Medulla oblongata (tissue), 1 donor: ENCODE results near the gene ATP6V0C.
A peak's percentile ranks its signal among the peaks of the same experiment; 100 is the strongest.

Source experiments
- DNase-seq: peaks from one replicate; pipeline ENCODE4 v3.0.0-alpha.2; 2015; ENCODE audit errors: extremely low spot score

Gene ATP6V0C

DNA sequence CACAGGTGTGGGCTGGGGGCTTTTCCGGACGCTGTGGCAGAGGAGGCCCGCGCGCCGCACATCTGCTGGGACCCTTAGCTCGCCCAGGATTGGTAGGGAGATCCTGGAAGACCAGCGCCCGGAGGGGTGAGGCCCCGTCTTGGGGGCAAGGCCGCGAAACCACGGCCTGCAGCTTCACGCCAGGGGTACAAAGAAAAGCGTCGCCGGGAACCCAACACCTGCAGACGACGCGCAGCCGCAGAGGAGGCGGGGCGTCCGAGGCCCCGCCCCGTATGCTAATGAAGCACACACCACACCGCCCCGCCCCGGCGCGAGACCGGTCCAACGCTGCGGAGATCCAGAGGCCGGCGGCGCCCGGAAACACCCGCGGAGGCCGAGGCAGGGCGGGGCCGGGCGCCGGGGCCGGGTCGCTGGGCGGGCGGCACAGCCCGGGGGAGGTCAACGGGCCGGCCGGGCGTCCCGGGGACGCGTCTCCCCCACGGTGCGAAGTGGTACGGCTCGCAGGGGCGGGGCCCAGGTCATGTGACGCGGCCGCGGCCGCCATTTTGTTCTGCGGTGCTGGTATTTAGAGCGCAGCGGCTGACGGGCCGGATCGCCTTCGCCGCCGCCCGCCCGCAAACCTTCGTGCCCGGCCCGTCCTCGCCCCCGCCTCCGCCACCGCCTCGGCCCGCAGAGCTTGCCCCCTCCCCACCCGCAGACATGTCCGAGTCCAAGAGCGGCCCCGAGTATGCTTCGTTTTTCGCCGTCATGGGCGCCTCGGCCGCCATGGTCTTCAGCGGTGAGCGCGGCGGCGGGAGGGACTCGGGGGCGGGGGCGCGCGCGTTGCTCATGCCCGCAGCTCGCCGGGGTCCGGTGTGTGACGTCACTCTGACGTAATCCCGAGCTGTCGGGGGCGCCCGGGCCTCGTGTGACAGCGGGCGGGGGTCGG lies at the start of gene ATP6V0C:
Gene ATP6V0C, plus strand, starts transcription at position 548 of the 928 bp plus-strand sequence. Its CDS starts 152 bp downstream, at position 700.
- DNase-seq = peak; percentile 93

DNA sequence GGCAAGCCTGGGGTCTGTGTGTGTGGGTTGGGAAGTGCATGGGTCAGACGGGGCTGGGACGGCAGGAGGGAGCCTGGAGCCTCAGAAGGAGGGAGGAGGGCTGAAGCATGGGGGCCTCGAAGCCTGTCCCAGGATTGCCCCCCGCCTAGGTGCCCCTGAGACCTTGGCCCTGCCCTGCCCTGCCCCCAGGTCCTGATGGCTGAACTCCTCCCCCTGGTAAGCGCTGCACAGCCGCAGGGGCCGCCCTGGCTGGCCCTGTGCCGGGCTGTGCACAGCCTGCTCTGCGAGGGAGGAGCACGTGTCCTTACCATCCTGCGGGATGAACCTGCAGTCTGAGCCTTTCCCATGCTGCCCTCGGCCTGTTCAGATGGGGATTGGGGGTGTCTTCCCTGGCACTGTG lies 49.4 kb upstream of the ATP6V0C start:
- no peak for DNase-seq

DNA sequence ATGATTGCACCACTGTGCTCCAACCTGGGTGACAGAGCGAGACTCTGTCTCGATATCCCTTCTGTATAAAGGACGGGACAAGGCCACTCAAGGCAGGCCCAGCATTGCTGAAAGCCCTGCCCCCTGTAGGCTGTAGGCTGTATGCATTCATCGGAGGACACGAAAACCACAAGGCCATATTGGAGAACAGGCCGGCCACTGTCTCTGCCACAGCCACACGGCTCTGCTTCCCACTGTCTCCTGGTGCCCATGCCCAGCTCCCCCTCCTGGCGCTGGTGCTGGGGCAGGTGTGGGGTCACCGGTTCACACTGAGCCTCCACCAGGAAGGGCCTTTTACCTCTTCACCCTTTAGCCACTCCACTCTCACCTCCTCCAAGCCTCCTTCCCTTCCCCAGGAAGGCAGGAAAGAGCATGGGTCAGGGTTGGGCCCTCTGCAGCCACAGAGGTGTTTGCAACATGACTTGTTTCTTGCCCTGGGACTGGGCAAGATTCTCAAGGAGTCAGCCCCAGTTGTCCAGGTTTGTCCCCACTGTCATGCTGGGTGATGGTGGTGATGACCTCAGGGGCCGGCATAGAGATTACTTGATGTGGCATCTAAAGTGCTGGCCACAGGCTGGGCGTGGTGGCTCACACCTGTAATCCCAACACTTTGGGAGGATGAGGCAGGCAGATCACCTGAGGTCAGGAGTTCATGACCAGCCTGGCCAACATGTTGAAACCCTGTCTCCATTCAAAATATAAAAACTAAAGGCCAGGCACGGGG lies 47.9 kb upstream of the ATP6V0C start:
- no peak for DNase-seq

DNA sequence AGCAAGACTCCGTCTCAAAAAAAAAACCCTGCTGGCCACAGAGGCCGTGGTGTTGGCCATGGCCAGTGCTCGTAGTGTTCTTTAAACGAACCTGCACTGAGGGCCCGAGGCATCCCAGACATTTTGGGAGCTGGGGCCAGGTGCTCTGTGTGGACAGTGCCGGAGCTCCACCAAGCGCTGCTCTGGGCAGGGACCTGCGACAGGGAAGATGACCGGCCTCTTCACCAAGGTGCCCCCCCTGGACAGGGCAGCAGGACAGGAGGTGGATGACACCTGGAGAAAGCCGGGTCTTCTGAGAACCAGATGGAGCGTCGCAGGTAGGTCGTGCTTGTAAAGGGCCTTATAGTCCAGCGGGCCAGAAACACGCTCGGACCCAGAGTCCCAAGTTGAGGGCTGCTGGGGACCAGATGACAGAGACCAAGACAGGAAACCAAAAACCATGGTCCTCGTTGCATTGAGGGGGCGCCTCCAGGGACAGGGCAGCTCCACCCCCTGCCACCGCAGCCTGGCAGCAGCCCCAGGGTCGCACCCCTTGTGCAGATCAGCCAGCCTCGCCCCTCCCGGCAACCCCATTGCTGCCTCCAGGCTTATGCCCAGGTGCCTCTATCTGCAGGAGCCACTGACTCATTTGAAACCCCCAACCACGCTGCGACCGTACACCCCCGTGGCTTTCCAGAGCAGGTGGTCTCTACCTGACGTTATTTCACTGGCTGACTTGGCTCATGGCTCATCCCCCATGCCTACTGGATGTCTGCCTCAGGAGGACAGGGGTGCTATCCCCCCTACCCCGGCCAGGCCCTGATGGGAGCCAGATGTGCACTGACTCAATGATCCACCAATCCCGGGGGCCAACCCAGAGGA lies 46.9 kb upstream of the ATP6V0C start:
- no peak for DNase-seq

DNA sequence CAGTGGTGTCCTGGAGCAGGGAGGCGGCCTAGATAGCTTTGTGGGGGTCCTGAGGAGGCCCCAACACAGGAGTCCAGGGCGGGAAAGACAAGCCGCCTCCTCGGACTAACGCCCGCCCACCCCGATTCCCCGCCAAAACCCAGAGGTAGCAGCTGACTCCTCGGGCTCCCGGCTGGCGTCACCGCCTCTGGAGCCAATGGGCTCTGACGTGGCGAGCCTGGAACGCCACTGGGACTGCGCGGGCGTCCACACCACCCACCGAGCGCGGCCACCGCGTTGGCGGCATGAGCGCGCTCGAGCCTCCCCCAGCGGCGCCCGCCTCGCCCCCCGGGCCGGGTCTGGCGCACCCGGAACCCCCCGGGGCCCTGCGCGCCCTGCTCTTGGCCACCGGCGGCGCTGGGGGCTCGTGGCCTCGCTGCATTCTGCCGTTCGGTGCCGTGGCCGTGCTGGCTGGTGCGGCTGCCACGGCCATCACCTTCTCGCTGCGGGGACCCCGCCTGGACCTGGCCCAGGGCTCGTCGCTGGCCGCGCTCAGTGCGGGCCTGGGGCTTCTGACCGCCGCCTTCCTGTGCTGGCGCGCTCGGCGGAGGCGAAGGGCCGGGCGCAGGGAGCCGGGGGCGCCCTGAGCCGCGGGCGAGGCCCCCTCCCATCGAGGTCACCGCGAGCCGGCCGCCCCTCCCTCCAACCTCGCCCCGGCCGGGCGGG lies 46.1 kb upstream of the ATP6V0C start:
- DNase-seq = peak; percentile 73

DNA sequence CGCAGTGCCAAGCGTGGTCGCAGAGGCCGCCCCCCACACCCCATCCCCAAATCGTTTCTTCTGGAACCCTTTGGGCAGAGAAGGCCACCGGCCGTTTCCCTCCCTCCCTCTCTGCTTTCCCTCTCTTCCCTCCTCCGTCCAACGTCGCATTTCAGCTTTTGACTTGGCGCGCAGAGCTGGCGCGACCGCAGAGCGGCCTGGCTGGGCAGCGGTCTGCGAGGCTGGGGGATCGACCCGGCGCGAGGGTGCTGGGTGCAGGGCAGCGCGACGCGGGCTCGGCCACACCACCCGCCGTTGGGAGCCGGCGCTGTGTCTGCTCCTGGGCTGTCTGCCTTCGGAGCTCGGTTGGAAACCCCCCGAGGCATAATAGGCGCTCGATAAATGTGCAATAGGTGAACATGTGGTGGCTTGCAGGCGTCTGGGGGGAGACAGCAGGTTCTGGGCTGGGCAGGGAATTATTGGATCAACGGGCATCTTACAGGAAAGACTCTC lies 45.5 kb upstream of the ATP6V0C start:
- no peak for DNase-seq

DNA sequence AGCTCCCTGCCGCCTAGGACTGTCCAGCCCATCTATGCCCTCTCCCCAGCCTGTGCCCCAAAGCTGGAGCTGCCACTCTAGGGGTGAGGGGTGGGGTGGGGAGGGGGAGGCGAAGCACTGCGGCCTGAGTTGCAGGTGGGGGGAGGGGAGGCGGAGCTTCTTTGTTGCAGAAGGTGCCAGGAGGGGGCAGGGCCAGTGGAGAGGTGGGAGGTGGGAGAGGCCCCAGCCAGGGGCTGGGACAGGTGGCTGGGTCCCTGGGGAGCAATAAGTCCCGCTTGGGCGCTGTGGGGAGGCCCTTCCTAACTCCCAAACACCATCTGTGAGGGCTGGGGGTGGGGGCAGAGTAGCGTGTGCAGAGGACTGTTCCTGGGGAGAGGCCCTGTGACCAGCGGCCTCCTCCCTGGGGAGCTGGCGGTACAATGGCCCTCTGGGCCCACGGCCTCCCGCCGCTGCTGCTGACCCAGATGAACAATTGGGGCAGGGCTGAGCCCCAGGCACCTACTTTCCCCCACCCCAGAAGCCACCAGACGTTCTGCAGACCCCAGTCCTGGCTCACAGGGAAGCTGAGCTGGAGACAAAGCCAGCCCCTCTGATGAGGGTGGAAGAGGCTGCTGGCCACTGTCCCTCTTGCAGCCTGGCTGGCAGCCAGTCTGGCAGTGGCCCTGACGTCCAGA lies 44.9 kb upstream of the ATP6V0C start:
- peak; percentile 72 for DNase-seq

DNA sequence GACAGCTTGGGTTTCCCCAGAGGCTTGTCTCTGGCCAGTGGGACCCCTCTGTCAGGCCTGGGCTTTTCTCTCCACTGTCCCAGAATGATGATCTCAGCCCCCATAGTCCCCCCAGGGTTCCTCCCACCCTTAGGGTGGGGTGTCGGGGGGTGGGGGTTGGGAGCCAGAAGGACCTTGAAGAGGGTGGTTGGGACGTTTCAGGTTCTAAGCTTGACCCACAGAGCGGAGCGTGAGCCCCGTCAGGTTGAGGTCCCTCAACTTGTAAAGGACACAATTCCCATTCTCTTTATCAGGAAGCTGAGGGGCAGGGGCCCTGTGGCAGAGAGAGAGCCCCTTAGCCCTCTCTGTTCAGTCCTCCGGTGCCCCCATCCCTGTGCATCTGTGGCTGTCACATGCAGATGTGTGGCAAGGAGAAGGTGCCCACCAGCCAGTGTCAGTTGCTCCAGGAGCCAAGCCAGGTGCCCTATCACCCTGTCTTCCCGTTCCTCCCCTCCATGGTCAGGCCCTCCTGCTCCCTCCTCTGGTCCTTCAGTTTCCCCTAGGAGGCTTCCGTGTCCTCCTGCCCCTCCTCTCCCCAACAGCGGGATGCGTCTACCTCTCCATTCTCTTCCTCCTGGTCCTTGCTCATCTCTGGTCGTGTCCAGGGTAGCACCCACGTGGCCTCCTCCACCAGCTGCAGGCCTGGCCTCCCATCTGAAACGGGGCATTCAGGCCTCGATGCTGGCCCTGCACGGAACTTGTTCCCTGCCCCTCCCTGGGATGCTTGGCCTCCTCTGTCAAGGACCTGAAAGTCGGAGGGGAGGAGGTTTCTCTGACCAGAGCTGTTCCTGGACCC lies 44.1 kb upstream of the ATP6V0C start:
- DNase-seq = no peak

DNA sequence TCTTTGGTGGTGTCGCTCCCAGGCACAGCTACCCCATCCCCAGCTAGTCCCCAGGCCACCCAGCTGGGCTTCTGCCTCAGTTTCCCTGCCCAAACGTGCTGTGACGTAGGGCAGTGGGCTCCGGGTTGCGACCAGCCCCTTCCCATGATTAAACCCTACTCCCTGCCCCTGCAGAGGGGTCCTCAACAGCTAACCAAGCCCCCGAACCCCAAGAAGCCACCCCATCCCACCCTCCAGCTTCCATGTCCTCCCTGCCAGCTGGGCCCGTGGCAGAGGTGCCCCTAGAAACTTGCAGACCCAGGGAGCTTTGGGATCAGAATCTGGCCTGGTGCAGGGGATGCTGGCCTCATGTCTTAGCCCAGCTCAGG lies 43.5 kb upstream of the ATP6V0C start:
- DNase-seq = no peak

DNA sequence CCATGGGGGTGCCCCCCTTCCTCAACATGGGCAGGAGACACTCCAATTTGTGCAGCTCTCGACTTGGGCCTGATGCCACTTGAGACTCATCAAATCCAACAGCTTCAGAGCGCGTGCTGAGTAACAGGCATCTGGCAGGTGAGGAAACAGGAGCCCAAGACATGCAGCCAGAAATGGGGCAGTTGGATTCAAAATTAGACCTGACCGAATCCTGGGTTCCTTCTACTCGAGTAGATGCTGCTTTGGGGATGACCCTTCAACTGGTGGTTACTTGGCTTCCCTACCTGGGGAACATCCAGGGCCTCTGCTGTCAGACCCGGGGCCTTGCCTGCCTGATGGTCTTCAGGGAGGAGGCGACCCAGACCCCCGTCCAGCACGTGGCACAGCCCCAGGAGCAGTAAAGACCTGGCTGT lies 43.1 kb upstream of the ATP6V0C start:
- no peak for DNase-seq

DNA sequence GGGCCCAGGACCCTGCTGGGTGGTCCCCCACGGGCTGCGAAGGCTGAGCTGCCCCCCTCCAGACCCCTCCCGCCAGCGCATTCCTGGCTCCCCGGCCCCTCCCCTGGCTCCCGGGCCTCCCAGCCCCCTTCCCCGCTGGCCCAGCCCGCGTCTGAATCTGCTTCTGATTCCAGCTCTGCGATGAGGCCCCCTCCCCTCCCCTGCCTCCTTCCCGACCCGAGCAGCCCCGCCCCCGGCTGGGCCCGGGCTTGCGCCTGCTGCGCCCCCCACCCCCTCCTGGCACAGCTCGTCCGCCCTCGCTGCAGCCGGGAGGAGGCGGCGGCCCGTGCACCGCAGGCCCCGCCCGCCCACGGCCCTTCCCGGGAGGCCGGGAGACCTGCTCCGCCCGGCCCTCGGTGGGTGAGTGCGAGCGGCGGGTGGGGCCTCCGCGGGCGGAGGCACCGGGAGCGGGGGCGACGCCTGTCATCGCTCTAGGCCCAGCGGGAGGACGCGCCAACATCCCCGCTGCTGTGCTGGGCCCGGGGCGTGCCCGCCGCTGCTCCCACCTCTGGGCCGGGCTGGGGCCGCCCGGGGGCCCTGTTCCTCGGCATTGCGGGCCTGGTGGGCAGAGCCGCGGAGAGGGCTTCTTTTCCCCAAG lies 42.6 kb upstream of the ATP6V0C start, which contains the start of gene NTN3:
Gene NTN3, plus strand, starts transcription at position 282 of the 637 bp plus-strand sequence. CDS start 405 bp downstream, outside the sequence.
- DNase-seq = no peak

DNA sequence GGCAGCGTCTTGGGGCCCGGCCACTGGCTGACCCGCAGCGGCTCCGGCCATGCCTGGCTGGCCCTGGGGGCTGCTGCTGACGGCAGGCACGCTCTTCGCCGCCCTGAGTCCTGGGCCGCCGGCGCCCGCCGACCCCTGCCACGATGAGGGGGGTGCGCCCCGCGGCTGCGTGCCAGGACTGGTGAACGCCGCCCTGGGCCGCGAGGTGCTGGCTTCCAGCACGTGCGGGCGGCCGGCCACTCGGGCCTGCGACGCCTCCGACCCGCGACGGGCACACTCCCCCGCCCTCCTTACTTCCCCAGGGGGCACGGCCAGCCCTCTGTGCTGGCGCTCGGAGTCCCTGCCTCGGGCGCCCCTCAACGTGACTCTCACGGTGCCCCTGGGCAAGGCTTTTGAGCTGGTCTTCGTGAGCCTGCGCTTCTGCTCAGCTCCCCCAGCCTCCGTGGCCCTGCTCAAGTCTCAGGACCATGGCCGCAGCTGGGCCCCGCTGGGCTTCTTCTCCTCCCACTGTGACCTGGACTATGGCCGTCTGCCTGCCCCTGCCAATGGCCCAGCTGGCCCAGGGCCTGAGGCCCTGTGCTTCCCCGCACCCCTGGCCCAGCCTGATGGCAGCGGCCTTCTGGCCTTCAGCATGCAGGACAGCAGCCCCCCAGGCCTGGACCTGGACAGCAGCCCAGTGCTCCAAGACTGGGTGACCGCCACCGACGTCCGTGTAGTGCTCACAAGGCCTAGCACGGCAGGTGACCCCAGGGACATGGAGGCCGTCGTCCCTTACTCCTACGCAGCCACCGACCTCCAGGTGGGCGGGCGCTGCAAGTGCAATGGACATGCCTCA lies 41.9 kb upstream of the ATP6V0C start:
- DNase-seq = no peak

DNA sequence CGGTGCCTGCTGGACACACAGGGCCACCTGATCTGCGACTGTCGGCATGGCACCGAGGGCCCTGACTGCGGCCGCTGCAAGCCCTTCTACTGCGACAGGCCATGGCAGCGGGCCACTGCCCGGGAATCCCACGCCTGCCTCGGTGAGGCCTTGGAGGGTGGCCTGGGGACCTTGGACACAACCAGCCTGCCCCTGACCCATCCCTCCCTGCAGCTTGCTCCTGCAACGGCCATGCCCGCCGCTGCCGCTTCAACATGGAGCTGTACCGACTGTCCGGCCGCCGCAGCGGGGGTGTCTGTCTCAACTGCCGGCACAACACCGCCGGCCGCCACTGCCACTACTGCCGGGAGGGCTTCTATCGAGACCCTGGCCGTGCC lies 41.3 kb upstream of the ATP6V0C start:
- no peak for DNase-seq

DNA sequence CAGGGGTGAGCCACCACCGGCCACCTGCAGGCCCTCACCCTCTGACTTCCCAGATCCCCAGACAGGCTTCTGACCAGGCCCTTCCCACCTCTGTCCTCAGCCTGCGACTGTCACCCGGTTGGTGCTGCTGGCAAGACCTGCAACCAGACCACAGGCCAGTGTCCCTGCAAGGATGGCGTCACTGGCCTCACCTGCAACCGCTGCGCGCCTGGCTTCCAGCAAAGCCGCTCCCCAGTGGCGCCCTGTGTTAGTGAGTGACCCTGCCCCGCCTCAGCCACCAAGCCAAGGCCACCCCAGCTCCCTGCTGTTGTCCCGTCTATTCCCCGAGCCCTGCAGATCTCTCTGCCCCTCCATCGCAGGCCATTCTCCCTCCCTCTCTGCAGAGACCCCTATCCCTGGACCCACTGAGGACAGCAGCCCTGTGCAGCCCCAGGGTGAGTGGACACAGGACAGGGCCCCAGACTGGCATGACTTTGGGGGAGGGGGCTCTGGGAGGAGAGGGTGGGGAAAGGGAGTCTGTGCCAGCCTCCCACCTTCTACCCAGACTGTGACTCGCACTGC lies 40.8 kb upstream of the ATP6V0C start:
- no peak for DNase-seq

DNA sequence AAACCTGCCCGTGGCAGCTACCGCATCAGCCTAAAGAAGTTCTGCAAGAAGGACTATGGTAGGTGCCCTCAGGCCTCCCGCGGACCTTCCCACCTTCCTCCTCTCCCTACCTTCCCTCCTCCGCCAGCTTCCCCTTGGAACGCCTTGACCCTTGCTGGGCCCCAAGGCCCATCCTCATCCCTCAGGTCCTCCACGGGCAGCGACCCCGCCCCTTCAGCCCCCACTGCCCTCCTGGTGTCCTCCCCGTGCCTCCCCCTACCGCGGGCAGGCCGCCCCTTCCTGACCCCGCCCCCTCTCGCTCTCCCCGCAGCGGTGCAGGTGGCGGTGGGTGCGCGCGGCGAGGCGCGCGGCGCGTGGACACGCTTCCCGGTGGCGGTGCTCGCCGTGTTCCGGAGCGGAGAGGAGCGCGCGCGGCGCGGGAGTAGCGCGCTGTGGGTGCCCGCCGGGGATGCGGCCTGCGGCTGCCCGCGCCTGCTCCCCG lies 40.3 kb upstream of the ATP6V0C start:
- DNase-seq = no peak

DNA sequence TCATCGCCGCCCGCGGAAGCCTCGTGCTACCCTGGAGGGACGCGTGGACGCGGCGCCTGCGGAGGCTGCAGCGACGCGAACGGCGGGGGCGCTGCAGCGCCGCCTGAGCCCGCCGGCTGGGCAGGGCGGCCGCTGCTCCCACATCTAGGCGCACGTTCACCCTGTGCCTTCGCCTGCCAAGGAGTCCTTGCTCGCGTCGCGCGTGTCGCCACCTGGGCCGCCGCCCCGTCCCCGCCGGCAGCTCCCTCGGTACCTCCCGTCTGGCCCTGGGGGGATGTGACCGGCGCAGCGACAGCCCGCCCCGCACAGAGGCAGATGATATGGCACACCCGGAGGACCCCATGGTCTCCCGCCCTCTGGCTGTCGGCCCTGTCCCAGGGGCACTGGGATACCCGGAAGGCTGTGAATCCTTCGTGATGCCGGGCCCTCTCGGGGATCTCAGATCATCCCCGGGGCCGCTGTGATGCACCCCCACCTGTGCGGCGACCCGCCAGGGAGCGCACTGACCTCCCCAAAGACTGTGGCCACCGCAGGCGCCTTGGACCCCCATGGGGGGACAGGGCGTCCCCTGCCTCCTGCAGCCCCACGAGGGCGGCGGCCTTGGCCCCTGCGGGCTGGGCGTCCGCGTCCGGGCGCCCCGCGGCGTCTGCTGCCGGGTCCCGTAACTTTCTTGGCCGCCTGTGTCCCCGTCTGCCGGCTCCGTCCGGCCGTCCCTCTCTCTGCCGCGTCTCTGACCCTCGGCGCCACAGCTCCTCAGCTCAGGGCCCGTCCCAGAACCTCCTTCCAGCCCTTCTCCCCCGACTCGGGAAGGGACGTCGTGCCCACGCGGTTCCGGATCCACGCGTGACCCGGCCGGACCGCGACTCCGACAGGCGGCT lies 39.5 kb upstream of the ATP6V0C start:
- DNase-seq = peak; percentile 59
